Upper lobe of left lung (tissue), 6 donors: ENCODE data around the gene SMYD5. TPM values are rescaled to one million over a fixed set of nuclear protein-coding genes. Genes with fewer than 3 reads are reported as not detected.
A peak's percentile ranks its signal among the peaks of the same experiment; 100 is the strongest.

Experiments used
- ATAC-seq, 2 donors: fragments of 200-7000 bp; cut with Tn5 transposase; one replicate each; pipeline ENCODE4 v1.9.1; 2022; ENCODE audit warnings: mild to moderate bottlenecking in 2 of 2, moderate library complexity in 2 of 2; ENCODE audit not compliant: low FRiP score in 2 of 2
- DNase-seq, 2 donors: peaks; one replicate each; pipeline ENCODE4 v3.0.0-alpha.2; 2019 to 2020
- H3K27ac ChIP-seq, 4 donors: fragments of 200-600 bp; sonication (generic); one replicate each; pipeline ENCODE4 v1.5.1; 2016 to 2019
- H3K27me3 ChIP-seq, 4 donors: fragments of 200-600 bp; sonication (generic); one replicate each; pipeline ENCODE4 v1.5.1; 2017 to 2019
- H3K36me3 ChIP-seq, 4 donors: fragments of 200-600 bp; sonication (generic); one replicate each; pipeline ENCODE4 v1.5.1; 2016 to 2019
- H3K4me1 ChIP-seq, 4 donors: fragments of 200-600 bp; sonication (generic); one replicate each; pipeline ENCODE4 v1.5.1; 2018 to 2019
- H3K4me3 ChIP-seq, 4 donors: fragments of 200-600 bp; sonication (generic); one replicate each; pipeline ENCODE4 v1.5.1; 2017 to 2019; ENCODE audit warnings: mild to moderate bottlenecking in 2 of 4, moderate library complexity in 1 of 4
- H3K9me3 ChIP-seq, 4 donors: fragments of 200-600 bp; sonication (generic); one replicate each; pipeline ENCODE4 v1.5.1; 2018 to 2019
- EP300 ChIP-seq, 4 donors: sonication (generic); formaldehyde crosslinking; IDR thresholded peaks; one replicate each; pipeline ENCODE4 v1.5.1; 2017; ENCODE audit warnings: antibody characterized with exemption in 4 of 4, control low read depth in 2 of 4
- POLR2A ChIP-seq, 4 donors: fragments of 450-650 bp; IDR thresholded peaks; one replicate each; pipeline ENCODE4 v1.5.1; 2016 to 2017; ENCODE audit warnings: antibody characterized with exemption in 4 of 4, mild to moderate bottlenecking in 2 of 4
- POLR2AphosphoS5 ChIP-seq, 2 donors: sonication (generic); formaldehyde crosslinking; IDR thresholded peaks; one replicate each; pipeline ENCODE4 v1.5.1; 2017; ENCODE audit warnings: antibody characterized with exemption in 2 of 2
- WGBS, 2 donors: methylation state at CpG; one replicate each; pipeline ENCODE4 v1.1.5; 2017 to 2018; 5-methylcytosine and 5-hydroxymethylcytosine counted together
- total RNA-seq, 6 donors: library from RNA; depleted of rRNA in 4 of 6; stranded (reverse); fragments of >200 nt in 4 of 6; gene quantifications; one replicate each; pipeline versions ENCODE4 v1.1.0 to v1.2.1, GENCODE V29; 2016 to 2021
- TF ChIP-seq, protein P1 (sequence below), 6 experiments: fragments of 450-650 bp in 4 of 6; fragments of 200-600 bp in 2 of 6; sonication (generic) in 2 of 6; IDR thresholded peaks; one replicate each; pipeline ENCODE4 v1.5.1; 2016 to 2019; ENCODE audit warnings: antibody characterized with exemption in 6 of 6
- donor health status: DM: no; HTN: no; CAD: no; lungs with moderate emphysema.
- donor health status: DM: no; HTN: yes; CAD: no; lungs with severe emphysema.

Gene SMYD5
- total RNA-seq, 6 donors from 2014 or later: 18.1 to 58.8 (median 21.2) TPM

DNA sequence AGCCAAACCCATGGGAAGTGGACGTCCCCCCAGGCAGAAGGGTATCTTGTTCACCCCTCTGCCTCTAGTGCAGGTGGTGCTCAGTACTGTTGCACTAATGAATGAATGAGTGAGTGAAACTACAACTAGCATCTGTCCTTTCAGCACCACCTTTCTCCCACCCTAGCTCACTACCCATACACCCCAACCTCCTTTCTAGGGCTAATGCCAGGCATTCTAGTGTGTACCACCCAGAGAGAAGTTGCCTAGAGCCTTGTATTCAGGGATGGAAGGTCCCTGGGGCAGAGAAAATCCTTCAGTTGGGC lies 42.5 kb downstream of the SMYD5 start:
- Histone ChIP-seq H3K9me3 (no peaks in the 10 kb centered on the region), H3K4me3 (no peak overlapping the region), H3K36me3 (peaks cover 13 to 39% (median 30%) of the 10 kb centered on the region in 4 donors), H3K4me1 (no peaks in the 10 kb centered on the region), H3K27me3 (no peaks in the 10 kb centered on the region), H3K27ac (no peak overlapping the region)
- DNase-seq (no peak), ATAC-seq (no peak)
- TF ChIP-seq EP300 (IDR thresholded peaks at IDR 0.05) (no peak), POLR2A (IDR thresholded peaks at IDR 0.05) (no peak), POLR2AphosphoS5 (IDR thresholded peaks at IDR 0.05) (no peak)
- TF ChIP-seq, protein P1, sequence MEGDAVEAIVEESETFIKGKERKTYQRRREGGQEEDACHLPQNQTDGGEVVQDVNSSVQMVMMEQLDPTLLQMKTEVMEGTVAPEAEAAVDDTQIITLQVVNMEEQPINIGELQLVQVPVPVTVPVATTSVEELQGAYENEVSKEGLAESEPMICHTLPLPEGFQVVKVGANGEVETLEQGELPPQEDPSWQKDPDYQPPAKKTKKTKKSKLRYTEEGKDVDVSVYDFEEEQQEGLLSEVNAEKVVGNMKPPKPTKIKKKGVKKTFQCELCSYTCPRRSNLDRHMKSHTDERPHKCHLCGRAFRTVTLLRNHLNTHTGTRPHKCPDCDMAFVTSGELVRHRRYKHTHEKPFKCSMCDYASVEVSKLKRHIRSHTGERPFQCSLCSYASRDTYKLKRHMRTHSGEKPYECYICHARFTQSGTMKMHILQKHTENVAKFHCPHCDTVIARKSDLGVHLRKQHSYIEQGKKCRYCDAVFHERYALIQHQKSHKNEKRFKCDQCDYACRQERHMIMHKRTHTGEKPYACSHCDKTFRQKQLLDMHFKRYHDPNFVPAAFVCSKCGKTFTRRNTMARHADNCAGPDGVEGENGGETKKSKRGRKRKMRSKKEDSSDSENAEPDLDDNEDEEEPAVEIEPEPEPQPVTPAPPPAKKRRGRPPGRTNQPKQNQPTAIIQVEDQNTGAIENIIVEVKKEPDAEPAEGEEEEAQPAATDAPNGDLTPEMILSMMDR (IDR thresholded peaks at IDR 0.05): no peak
- WGBS, 2 donors: 45 to 94% methylated on average over 1 of the region's 1 CpG

DNA sequence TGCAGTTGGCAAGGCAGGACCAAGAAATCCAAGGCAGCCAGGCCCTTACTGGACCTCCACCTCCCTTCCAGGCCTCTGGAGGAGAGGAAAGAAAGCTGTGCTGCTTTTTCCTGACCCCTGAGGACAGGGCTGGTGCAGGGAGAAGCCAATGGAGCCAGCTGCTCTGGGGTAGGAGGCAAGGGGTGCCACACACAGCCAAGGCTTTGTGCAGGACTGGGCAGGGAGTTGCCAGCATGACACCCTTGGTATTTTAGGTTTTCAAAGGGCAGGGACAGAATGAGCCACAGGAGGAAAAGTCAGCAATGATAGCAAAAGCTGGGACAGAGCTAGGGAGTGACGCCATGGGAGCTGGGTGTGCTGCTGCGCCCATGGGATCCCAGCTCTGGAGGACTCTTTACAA lies 43.0 kb downstream of the SMYD5 start:
- Histone ChIP-seq H3K27ac (no peak overlapping the region), H3K4me1 (no peaks in the 10 kb centered on the region), H3K27me3 (no peaks in the 10 kb centered on the region), H3K9me3 (no peaks in the 10 kb centered on the region), H3K36me3 (peaks cover 13 to 35% (median 26%) of the 10 kb centered on the region in 4 donors), H3K4me3 (no peak overlapping the region)
- no peak for DNase-seq
- 89 to 97% methylated on average over 2 of the region's 2 CpGs for WGBS, 2 donors
- no peak for ATAC-seq
- no peak for TF ChIP-seq POLR2A (IDR thresholded peaks at IDR 0.05)
- TF ChIP-seq, protein P1 (IDR thresholded peaks at IDR 0.05): no peak
- TF ChIP-seq EP300 (IDR thresholded peaks at IDR 0.05): no peak
- no peak for TF ChIP-seq POLR2AphosphoS5 (IDR thresholded peaks at IDR 0.05)

DNA sequence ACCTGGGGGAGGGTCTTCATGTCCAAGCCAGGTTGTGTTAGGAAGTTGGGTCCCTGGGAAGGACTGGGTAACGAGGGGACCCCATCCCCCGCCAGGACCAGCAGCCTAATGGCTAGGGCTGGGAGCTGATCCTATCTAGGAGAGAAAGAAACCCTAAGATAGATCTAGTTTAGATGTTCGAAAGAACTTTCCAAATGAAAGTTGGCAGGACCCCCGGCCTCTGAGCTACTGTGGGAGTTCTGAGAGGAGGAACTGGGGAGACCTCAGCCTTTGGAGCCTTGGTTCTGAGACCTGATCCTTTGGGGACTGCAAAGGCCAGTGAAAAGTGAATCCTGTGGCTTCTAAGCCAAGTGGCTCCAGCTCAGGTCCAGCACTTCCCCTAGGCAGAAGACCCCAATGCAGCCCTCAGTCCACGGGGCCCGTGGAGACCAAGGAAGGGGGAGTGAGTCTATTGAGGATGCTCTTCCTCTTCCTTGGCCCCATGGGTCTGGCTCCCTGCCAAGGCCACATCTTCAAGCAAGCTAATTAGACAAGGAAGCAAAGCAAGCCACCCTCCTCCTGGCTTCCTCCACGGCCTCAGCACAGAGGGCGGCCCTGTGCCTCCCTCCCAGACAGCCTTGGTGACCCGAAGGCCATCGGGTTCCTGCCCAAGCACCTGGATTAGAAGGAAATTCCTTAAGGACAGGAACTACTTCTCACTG lies 43.5 kb downstream of the SMYD5 start:
- peak in 1 of 2 donors; percentile 34 for DNase-seq

DNA sequence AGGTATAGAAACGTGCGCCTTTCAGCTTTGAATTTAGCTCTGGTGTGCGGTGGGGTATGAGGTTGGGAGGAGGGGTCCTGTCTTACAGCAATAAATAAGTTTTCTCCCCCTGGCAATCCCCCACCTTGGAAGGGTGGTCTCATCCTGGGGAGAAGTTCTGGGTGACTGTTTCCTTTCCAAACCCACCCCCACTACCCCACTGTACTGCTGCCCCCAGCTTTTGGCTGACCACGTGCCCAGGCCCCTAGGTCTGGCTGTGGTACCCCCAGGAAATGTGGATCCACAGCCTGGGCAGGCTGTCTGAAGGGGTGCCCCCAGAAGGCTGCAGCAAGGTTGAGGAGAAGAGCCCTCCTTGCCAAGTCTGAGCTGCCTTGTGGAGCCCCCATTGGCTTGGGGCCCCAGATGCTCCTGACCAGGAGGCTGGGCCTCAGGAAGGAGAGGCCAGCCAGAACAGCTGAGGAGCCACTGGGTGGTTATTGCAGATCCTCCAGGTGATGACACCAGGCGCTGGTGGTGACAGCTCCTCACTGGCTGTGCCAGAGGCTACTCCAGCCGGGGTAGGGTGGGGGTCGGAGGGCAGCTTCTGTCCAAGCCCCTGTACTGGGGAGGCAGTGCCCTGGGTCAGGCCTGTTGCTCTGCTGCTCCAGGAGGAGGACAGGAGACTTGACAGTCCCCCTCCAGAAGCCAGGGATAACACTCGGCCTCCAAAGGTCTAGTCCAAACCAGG lies 44.3 kb downstream of the SMYD5 start:
- no peak overlapping the region for H3K27ac ChIP-seq
- peaks cover 3 to 21% (median 13%) of the 10 kb centered on the region in 4 donors for H3K36me3 ChIP-seq
- DNase-seq (no peak), ATAC-seq (no peak)
- H3K27me3 ChIP-seq: no peaks in the 10 kb centered on the region
- WGBS, 2 donors: 83 to 85% methylated on average over 4 to 8 of the region's 8 CpGs
- no peak overlapping the region for H3K4me3 ChIP-seq
- TF ChIP-seq POLR2AphosphoS5 (IDR thresholded peaks at IDR 0.05) (no peak), POLR2A (IDR thresholded peaks at IDR 0.05) (no peak), EP300 (IDR thresholded peaks at IDR 0.05) (no peak)
- TF ChIP-seq, protein P1 (IDR thresholded peaks at IDR 0.05): no peak
- no peaks in the 10 kb centered on the region for H3K4me1 ChIP-seq
- no peaks in the 10 kb centered on the region for H3K9me3 ChIP-seq

More for the DNA sequence above, 43.5 kb downstream of the SMYD5 start:
- Histone ChIP-seq H3K4me3 (no peak overlapping the region), H3K27ac (no peak overlapping the region), H3K9me3 (no peaks in the 10 kb centered on the region), H3K4me1 (no peaks in the 10 kb centered on the region), H3K36me3 (peaks cover 11 to 29% (median 20%) of the 10 kb centered on the region in 4 donors), H3K27me3 (no peaks in the 10 kb centered on the region)
- TF ChIP-seq EP300 (IDR thresholded peaks at IDR 0.05): no peak
- TF ChIP-seq, protein P1 (IDR thresholded peaks at IDR 0.05): no peak
- TF ChIP-seq POLR2AphosphoS5 (IDR thresholded peaks at IDR 0.05): no peak
- no peak for TF ChIP-seq POLR2A (IDR thresholded peaks at IDR 0.05)
- WGBS, 2 donors: 59 to 60% methylated on average over 7 to 10 of the region's 10 CpGs
- no peak for ATAC-seq
